GM19193 (cell line): ENCODE measurements around the gene PITPNB.

Source experiments
- POLR2A ChIP-seq: IDR thresholded peaks from 4 replicates; pipeline ENCODE4 v1.6.1; 2011; ENCODE audit not compliant: insufficient read depth, insufficient read length; ENCODE audit errors: extremely low read depth

PITPNB gene

GRCh38 chr22:27858626-27859025, 60.4 kb downstream of the PITPNB start:
- TF ChIP-seq POLR2A, result no peak

DNA sequence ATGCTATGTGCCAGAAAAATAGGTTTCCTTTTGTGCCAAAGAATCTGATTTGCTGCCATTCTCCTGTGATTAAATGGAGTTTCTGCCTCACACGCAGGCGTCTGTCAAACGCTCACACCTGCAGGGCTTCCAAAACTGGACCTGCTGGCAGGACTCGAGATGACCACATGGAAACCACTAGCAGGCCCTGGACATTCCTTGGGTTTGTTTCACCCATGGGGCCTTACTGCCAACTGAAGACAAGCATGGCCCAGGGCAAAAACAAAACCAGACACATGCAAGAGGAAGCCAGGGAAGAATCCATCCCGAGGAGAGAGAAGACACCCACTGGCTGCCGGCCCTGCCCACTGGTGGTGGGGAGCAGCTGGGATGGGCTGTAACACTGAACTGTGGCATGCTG, 61.6 kb downstream of the PITPNB start:
- no peak for TF ChIP-seq POLR2A

DNA sequence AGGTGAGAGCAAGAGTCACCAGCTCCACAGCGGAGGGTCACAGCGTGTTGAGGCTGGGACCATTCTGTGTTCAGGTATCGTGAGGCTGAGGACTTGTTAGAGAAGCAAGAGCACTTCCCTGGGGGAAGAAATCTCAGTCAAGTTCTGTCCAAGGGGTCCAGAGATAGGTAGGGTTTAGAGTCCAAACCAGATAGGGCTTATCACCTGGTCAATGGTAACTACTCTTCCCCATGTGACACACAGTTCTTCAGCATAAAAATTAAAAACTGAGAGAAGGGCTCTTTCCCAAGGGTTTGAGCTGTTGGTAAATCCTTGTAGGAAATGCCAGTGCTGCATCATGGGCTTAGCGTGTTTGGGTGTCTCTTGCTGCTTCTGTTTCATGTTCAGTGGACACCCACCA, 62.7 kb downstream of the PITPNB start:
- TF ChIP-seq POLR2A, result no peak

DNA sequence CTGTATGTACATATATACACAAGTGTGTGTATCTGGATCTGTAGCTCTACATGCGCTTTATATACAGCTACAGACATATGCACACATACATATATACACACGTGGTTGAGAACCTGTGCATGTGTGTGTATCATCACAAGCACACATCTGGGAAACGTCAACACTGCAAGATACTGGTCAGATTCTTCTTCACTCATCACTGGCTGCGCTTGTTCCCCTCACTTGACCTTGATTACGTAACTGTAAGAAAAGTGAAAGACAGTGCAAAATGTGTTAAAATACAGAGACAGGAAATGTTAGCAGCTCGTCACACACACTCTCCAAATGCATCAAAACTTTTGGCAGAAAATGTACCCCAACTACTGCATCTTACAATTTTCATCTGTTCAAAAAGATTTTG, 65.6 kb downstream of the PITPNB start:
- TF ChIP-seq POLR2A, result no peak

- TF ChIP-seq POLR2A, result no peak
Observed at GRCh38 chr22:27851974-27852746, 66.9 kb downstream of the PITPNB start.

GRCh38 chr22:27850000-27850521, 69.0 kb downstream of the PITPNB start:
- TF ChIP-seq POLR2A, result no peak

DNA sequence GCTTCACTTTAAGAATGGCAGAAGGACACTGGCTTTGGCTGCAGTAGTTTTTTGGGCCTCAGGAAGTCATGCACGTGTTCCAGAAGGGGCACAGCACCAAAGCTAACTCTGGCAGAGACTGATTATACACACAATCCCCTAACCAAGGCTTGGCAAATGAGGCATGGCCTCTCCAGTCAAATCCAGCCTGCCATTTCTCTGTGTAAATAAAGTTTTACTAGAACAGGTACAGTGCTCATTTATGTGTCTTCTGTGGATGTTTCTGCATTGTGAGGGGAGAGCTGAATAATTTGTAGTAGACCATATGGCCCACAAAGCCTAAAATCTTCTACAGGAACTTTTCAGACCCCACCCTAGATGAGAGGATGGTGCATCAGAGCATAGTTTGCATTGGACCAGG, 71.1 kb downstream of the PITPNB start:
- TF ChIP-seq POLR2A, result no peak

GRCh38 chr22:27846910-27847309, 72.1 kb downstream of the PITPNB start:
- TF ChIP-seq POLR2A, result no peak

DNA sequence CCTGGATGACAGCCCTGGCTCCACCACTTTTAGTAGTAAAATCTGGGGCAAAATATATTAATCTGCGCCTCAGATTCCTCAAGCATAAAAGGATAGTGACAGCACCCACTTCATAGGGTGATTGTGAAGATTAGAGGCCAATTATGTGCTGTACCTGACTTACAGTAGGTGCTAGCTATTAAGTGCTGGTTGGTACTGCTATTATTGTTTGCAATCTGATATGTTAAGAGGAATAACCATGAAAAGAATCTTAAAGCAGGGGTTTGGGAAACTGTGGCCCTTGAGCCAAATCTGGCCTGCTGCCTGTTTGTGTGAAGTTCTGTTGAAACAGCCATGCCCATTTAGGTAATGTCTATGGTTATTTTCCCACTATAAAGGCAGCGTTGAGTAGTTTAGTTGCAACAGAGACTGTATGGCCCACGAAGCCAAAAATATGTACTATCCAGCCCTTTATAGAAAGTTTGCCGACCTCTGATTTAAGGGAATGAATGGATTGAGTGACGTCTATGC, 72.8 kb downstream of the PITPNB start:
- TF ChIP-seq POLR2A, result no peak

- no peak for TF ChIP-seq POLR2A
Observed at GRCh38 chr22:27845644-27846043, 73.4 kb downstream of the PITPNB start.

GRCh38 chr22:27844656-27845591, 74.1 kb downstream of the PITPNB start:
- no peak for TF ChIP-seq POLR2A

- TF ChIP-seq POLR2A, result no peak
Observed at GRCh38 chr22:27844256-27844655, 74.8 kb downstream of the PITPNB start.

DNA sequence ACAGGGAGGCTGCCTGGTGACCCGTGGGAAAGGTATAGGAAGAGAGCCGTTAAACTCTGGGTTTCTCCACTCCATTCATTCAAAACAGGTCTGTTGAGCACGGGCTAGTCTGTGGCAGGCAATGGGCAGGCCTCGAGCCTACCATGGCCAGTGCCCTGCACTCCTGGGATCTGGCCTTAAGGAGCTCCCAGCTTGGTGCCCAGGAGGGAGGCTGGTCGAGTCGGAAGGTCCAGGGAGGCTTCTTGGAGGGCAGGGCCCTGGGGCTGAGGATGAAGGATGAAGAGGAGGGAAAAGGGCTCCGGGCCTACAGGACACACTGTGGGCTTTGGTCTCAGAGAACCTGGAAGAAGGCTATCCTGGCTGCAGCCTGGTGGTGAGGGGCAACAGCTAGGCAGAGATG, 75.6 kb downstream of the PITPNB start:
- TF ChIP-seq POLR2A, result no peak

DNA sequence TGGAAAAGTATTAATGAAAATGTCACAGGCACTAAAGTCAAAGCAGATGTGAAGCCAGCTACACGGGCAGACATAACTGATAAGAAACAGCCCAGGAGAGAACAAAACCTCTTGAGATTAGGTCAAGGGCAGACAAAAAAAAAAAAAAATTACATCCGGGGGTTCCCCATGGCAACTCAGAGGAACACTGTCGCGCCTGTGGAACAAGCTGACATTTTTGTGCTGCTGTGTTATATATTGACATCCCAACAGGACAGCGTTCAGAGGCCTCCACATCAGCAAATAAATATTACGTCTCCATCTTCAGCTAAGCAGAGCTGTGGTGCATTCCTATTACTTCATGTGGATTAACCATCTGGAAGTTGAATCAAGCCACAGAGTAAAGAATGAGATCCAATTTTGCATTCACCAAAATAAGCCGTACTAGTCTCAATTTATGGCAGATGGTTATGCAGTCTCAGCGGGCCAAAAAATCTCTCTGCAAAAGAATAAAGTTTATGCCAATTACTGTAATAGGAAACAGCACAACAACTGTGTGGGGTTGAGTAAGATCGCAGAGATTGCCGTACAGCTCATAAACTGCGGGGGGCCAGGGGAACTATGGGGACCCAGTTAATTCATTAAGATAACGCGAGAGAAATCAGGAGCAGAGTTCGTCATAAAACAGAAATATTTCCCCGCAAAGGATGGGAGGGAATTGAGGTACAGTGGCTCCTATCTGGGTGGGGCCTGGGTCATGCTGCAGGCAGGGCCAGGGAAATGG, 76.2 kb downstream of the PITPNB start:
- TF ChIP-seq POLR2A, result no peak

- no peak for TF ChIP-seq POLR2A
Observed at GRCh38 chr22:27842201-27842600, 76.9 kb downstream of the PITPNB start.
